ENCODE data around the gene RASAL1. TPM values are rescaled to one million over a fixed set of nuclear protein-coding genes. Genes with fewer than 3 reads are reported as not detected.
"Not testable (repeated sequence)": the region's sequence is repeated elsewhere in the genome, so short reads cannot be mapped to it uniquely, and the experiment has no call there.

The RASAL1 gene
- total and polyA plus RNA-seq, 10 donors = 0.13 to 1.7 (median 0.62) TPM; not detected in 2

DNA sequence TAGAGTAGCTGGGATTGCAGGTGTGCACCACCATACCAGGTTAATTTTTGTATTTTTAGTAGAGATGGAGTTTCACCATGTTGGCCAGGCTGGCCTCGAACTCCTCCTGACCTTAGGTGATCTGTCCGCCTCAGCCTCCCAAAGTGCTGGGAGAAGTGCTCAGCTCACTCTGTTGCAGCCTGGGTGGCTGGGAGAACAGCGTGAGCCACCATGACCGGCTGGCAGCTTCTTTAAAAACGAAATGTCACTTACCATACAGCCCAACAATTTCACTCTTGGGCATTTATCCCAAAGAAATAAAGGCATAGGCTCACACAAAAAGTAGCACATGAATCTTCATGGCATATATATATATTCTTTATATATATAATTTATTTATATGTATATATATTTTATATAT lies 9.2 kb upstream of the RASAL1 start:
- intact Hi-C loops (cut with DNase I; ENCODE audit: low total_unique reads) = no loop called here
- Histone ChIP-seq H3K4me1 (peaks cover 0 to 20% (median 13%) of the 10 kb centered on the region in 6 donors), H3K27ac (no peak overlapping the region), H3K9me3 (peaks cover 0 to 10% (median 6%) of the 10 kb centered on the region in 8 donors), H3K36me3 (no peaks in the 10 kb centered on the region), H3K27me3 (replicated peaks in 1 of 7) (peaks cover 0 to 7% (median 0%) of the 10 kb centered on the region in 7 donors), H3K4me3 (no peak overlapping the region)
- TF ChIP-seq POLR2A (IDR thresholded peaks at IDR 0.05) = no peak
- TF ChIP-seq, protein P1, sequence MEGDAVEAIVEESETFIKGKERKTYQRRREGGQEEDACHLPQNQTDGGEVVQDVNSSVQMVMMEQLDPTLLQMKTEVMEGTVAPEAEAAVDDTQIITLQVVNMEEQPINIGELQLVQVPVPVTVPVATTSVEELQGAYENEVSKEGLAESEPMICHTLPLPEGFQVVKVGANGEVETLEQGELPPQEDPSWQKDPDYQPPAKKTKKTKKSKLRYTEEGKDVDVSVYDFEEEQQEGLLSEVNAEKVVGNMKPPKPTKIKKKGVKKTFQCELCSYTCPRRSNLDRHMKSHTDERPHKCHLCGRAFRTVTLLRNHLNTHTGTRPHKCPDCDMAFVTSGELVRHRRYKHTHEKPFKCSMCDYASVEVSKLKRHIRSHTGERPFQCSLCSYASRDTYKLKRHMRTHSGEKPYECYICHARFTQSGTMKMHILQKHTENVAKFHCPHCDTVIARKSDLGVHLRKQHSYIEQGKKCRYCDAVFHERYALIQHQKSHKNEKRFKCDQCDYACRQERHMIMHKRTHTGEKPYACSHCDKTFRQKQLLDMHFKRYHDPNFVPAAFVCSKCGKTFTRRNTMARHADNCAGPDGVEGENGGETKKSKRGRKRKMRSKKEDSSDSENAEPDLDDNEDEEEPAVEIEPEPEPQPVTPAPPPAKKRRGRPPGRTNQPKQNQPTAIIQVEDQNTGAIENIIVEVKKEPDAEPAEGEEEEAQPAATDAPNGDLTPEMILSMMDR (IDR thresholded peaks at IDR 0.05 in 8 of 11, conservative IDR thresholded peaks at IDR 0.05 in 3 of 11) = no peak
- TF ChIP-seq POLR2AphosphoS5 (IDR thresholded peaks at IDR 0.05) = no peak
- DNase-seq = peak; percentile 8
- 81 to 90% (median 84%) methylated on average over 5 of the region's 5 CpGs for WGBS, 5 donors

DNA sequence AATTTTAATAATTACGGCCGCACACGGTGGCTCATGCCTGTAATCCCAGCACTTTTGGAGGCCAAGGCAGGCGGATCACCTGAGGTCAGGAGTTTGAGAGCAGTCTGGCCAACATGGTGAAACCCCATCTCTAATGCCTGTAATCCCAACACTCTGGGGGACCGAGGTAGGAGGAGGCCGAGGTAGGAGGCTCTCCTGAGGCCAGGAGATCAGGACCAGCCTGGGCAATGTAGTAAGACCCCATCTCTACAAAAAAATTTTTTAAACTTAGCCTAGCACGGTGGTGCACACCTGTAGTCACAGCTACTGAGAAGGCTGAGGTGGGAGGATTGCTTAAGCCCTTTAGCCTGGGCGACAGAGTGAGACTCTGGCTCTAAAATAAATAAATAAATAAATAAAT lies 8.4 kb upstream of the RASAL1 start:
- H3K36me3 ChIP-seq = no peaks in the 10 kb centered on the region

DNA sequence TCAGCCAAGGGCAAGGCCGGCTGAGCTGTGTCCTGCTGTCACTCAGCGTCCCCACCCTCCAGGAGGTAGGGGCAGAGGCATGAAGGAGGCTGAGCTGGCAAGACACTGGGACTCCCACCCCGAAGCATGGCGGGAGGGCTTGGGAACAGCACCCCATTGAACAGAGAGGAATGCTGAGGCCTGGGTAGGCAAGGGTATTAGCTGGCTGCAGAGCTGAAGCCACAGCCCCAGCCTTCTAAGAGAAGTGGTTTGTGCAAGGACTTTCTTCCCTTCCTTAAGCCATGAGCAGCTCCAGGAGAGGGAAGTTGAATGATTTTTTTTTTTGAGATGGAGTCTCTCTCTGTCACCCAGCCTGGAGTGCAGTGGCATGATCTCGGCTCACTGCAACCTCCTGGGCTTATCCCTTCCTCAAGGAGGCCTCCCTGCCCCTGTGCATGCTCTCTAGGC lies 7.3 kb upstream of the RASAL1 start:
- 48 to 64% (median 62%) methylated on average over 5 of the region's 5 CpGs for WGBS, 5 donors
- intact Hi-C loops (cut with DNase I; ENCODE audit: low total_unique reads) = no loop called here
- Histone ChIP-seq H3K27me3 (replicated peaks in 1 of 7) (peaks cover 0 to under 1% (median 0%) of the 10 kb centered on the region in 7 donors), H3K27ac (peak overlapping the region in 4 of 8 donors; percentile 46 to 74 (median 66)), H3K36me3 (no peaks in the 10 kb centered on the region), H3K9me3 (peaks cover 0 to 10% (median 6%) of the 10 kb centered on the region in 8 donors), H3K4me3 (no peak overlapping the region), H3K4me1 (peaks cover 0 to 20% (median 13%) of the 10 kb centered on the region in 6 donors)
- no peak for DNase-seq
- TF ChIP-seq, protein P1 (IDR thresholded peaks at IDR 0.05 in 8 of 11, conservative IDR thresholded peaks at IDR 0.05 in 3 of 11) = no peak
- TF ChIP-seq POLR2A (IDR thresholded peaks at IDR 0.05) (no peak), POLR2AphosphoS5 (IDR thresholded peaks at IDR 0.05) (no peak)

More for the DNA sequence above, 8.4 kb upstream of the RASAL1 start:
- Histone ChIP-seq H3K9me3 (peaks cover 0 to 10% (median 6%) of the 10 kb centered on the region in 8 donors), H3K4me1 (peaks cover 0 to 20% (median 13%) of the 10 kb centered on the region in 6 donors), H3K4me3 (no peak overlapping the region), H3K27ac (no peak overlapping the region), H3K27me3 (replicated peaks in 1 of 7) (no peaks in the 10 kb centered on the region)
- 89 to 97% (median 92%) methylated on average over 8 of the region's 8 CpGs for WGBS, 5 donors
- intact Hi-C loops (cut with DNase I; ENCODE audit: low total_unique reads) = no loop called here
- peak; percentile 30 for DNase-seq
- TF ChIP-seq POLR2AphosphoS5 (IDR thresholded peaks at IDR 0.05) (no peak), POLR2A (IDR thresholded peaks at IDR 0.05) (no peak)
- TF ChIP-seq, protein P1 (IDR thresholded peaks at IDR 0.05 in 8 of 11, conservative IDR thresholded peaks at IDR 0.05 in 3 of 11) = no peak

DNA sequence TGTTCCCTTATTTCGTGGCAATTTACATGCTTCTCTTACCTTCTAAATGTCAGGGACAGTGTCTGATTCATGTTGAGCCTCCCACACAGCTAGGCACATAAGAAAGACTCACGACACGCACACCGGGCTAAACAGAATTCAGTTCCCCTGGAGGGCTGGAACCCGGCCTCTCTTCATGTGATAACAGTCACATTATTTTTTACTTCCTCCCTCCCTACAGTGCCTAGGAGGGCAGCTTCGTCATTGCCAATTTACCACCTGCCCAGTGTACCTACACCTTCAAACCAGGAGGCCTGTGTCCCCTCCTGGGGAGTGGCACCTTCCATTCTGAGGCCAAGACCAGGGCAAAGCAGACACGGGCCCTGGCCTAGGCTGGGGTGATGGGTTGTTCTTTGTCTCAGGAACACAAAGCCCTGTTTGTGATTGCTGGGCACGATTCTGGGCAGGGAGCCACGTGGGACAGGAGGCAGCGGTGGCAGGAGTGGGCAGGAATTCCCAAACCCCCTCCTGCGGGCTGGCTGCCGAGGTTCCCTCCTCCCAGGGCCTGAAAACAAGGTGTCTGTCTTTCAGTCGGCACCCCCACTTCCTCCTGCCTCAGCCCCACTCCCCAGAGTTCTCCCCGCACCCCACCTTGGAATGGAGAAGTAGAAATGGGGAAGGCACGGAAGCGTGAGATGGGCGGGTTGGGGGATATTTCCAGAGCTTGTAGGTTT lies 6.8 kb upstream of the RASAL1 start:
- Histone ChIP-seq H3K9me3 (peaks cover 0 to 8% (median 6%) of the 10 kb centered on the region in 8 donors), H3K4me1 (peaks cover 0 to 20% (median 13%) of the 10 kb centered on the region in 6 donors), H3K27ac (peak overlapping the region in 6 of 8 donors; percentile 33 to 74 (median 53)), H3K36me3 (no peaks in the 10 kb centered on the region), H3K4me3 (no peak overlapping the region), H3K27me3 (replicated peaks in 1 of 7) (peaks cover 0 to 6% (median 0%) of the 10 kb centered on the region in 7 donors)
- intact Hi-C loops (cut with DNase I; ENCODE audit: low total_unique reads) = no loop called here
- TF ChIP-seq POLR2AphosphoS5 (IDR thresholded peaks at IDR 0.05) (no peak), POLR2A (IDR thresholded peaks at IDR 0.05) (no peak)
- TF ChIP-seq, protein P1 (IDR thresholded peaks at IDR 0.05 in 8 of 11, conservative IDR thresholded peaks at IDR 0.05 in 3 of 11) = no peak
- 25 to 41% (median 39%) methylated on average over 17 of the region's 17 CpGs for WGBS, 5 donors
- DNase-seq = peak; percentile 76

- DNase-seq; H3K4me3 ChIP-seq; intact Hi-C loops (cut with DNase I; ENCODE audit: low total_unique reads); H3K9me3 ChIP-seq; H3K36me3 ChIP-seq: not testable (repeated sequence)
- peaks cover 0 to 13% (median 0%) of the 10 kb centered on the region in 7 donors for H3K27me3 ChIP-seq (replicated peaks in 1 of 7)
- H3K4me1 ChIP-seq = peaks cover 0 to 20% (median 13%) of the 10 kb centered on the region in 6 donors
- peak overlapping the region in 4 of 8 donors; percentile 46 to 74 (median 66) for H3K27ac ChIP-seq
- WGBS, 5 donors = 70 to 92% (median 80%) methylated on average over 3 of the region's 3 CpGs
Observed at GRCh38 chr12:113141716-113142115, 6.2 kb upstream of the RASAL1 start.
